BLaER1 treated with 17β-estradiol and CSF1 and Interleukin-3, amounts not matched to agents 10 nM and 100 nM (cell line): ENCODE measurements around the gene MPP4.

Experiments
- H3K27ac ChIP-seq, 11 experiments: shearing (Covaris generic); formaldehyde crosslinking; 2 replicates each; pipeline ENCODE4 v1.8.1; 2022
- H3K27me3 ChIP-seq, 11 experiments: shearing (Covaris generic); formaldehyde crosslinking; 2 replicates each; pipeline ENCODE4 v1.8.1; 2022
- H3K36me3 ChIP-seq, 11 experiments: shearing (Covaris generic); formaldehyde crosslinking; 2 replicates each; pipeline ENCODE4 v1.8.1; 2022
- H3K4me1 ChIP-seq, 10 experiments: shearing (Covaris generic); formaldehyde crosslinking; 2 replicates each; pipeline ENCODE4 v1.8.1; 2022
- H3K4me2 ChIP-seq, 11 experiments: shearing (Covaris generic); formaldehyde crosslinking; 2 replicates each; pipeline ENCODE4 v1.8.1; 2022
- H3K4me3 ChIP-seq, 10 experiments: shearing (Covaris generic); formaldehyde crosslinking; 2 replicates each; pipeline ENCODE4 v1.8.1; 2022
- H3K9ac ChIP-seq, 11 experiments: shearing (Covaris generic); formaldehyde crosslinking; 2 replicates each; pipeline ENCODE4 v1.8.1; 2022
- H3K9me3 ChIP-seq, 11 experiments: shearing (Covaris generic); formaldehyde crosslinking; replicated peaks in 1 of 11; 2 replicates each; pipeline ENCODE4 v1.8.1; 2022
- H4K20me1 ChIP-seq, 11 experiments: shearing (Covaris generic); formaldehyde crosslinking; 2 replicates each; pipeline ENCODE4 v1.8.1; 2022
- Cebpa-rat ChIP-seq, 11 experiments: shearing (Covaris generic); IDR thresholded peaks; 2 replicates each; pipeline ENCODE4 v1.8.1; 2022

Gene MPP4, protein sequence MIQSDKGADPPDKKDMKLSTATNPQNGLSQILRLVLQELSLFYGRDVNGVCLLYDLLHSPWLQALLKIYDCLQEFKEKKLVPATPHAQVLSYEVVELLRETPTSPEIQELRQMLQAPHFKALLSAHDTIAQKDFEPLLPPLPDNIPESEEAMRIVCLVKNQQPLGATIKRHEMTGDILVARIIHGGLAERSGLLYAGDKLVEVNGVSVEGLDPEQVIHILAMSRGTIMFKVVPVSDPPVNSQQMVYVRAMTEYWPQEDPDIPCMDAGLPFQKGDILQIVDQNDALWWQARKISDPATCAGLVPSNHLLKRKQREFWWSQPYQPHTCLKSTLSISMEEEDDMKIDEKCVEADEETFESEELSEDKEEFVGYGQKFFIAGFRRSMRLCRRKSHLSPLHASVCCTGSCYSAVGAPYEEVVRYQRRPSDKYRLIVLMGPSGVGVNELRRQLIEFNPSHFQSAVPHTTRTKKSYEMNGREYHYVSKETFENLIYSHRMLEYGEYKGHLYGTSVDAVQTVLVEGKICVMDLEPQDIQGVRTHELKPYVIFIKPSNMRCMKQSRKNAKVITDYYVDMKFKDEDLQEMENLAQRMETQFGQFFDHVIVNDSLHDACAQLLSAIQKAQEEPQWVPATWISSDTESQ

DNA sequence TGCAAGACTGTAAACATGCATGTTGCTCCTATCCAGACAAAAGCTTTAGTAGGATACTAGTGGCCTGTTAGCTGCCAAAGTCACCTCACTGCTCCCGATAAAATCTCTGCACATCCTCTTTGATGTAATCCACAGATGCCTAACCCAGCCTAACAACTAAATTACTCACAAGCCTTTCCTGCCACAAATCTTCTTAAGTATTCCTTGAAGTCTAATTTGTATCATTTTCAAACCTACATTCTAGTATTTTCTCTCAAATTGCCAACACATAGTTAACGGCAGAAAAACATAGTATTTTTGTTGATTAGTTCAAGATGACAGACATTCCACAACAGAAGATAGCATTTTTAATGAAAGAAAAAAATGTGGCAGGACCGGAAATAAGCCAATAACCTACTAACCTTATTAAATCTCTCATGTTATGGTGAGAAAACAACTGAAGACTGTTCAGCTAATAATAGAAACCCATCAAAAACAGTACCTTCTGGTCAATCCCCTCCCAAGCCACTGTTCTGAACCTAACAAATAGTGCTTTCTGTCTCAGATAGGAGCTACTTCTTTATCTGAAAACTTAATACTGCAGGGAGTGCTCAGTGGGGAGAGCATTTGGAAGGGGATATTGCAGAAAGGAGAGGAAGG, at the start of gene MPP4:
TSS of gene MPP4 (minus strand) at position 57 of the 639 bp plus-strand sequence. CDS start 4,690 bp downstream, outside the sequence.
- H3K36me3 ChIP-seq, result peaks cover 19 to 47% (median 33%) of the 10 kb centered on the region in 11 experiments
- no peak for TF ChIP-seq Cebpa-rat (IDR thresholded peaks at IDR 0.05)
- no peaks in the 10 kb centered on the region for H3K9me3 ChIP-seq
- H3K4me3 ChIP-seq, result no peak within 1 kb of the TSS
- H3K4me2 ChIP-seq, result no peak within 1 kb of the TSS
- no peaks in the 10 kb centered on the region for H3K27me3 ChIP-seq
- H4K20me1 ChIP-seq, result no peaks in the 10 kb centered on the region
- H3K4me1 ChIP-seq, result peaks cover 0 to 17% (median 11%) of the 10 kb centered on the region in 10 experiments; a peak in 13 of 20 replicates
- H3K9ac ChIP-seq, result no peak within 1 kb of the TSS
- no peak within 1 kb of the TSS for H3K27ac ChIP-seq

DNA sequence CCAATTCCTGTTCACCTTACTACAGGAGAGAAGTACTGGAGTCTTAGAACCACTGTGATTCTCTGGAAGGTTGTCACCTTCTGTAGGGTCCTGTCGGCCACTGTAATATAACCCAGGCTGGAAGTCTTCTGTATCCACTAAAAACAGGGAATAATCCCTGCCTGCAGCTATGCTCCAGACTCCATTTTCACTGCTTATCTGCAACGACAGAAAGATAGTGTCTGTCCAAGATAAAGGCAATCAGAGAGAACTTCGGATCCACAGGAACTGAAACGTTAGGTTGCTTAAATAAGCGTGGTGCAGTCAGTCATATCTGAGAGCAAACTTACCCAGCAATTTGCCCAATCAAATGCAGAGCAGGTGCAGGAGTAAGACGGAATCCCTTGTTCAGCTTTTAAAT, 48.1 kb upstream of the MPP4 start:
- no peak for TF ChIP-seq Cebpa-rat (IDR thresholded peaks at IDR 0.05)
- H3K4me2 ChIP-seq, result no peak overlapping the region
- peaks cover 38 to 91% (median 58%) of the 10 kb centered on the region in 11 experiments for H3K36me3 ChIP-seq
- H3K9ac ChIP-seq, result no peak overlapping the region
- no peak overlapping the region for H3K27ac ChIP-seq
- no peak overlapping the region for H3K4me3 ChIP-seq
- no peaks in the 10 kb centered on the region for H3K9me3 ChIP-seq
- no peaks in the 10 kb centered on the region; a peak in 1 of 22 replicates for H4K20me1 ChIP-seq
- no peaks in the 10 kb centered on the region for H3K4me1 ChIP-seq
- no peaks in the 10 kb centered on the region for H3K27me3 ChIP-seq

DNA sequence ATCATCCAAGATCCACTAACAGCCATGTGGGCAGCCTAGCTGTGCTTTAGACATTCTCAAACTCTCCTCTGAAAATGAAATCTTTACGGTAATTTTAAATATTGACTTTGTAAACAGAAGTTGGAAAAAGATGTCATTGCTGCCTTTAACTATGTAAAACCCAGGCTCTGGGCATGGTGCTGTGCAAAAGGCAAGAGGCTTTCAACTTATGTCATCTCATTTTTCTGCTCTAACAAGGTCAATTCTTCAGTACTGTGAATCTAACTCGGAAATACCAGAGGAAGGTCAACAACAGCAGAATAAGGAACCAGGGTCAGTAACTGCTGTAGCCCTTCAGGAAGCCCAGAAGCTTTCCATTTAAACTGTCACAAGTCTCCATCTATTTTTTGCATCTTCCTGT, 37.0 kb upstream of the MPP4 start:
- no peaks in the 10 kb centered on the region for H3K27me3 ChIP-seq
- TF ChIP-seq Cebpa-rat (IDR thresholded peaks at IDR 0.05), result no peak
- no peak overlapping the region for H3K4me2 ChIP-seq
- H3K4me3 ChIP-seq, result no peak overlapping the region
- no peaks in the 10 kb centered on the region for H4K20me1 ChIP-seq
- H3K36me3 ChIP-seq, result peaks cover 27 to 97% (median 54%) of the 10 kb centered on the region in 11 experiments
- H3K9me3 ChIP-seq, result peaks cover 11 to 22% (median 16%) of the 10 kb centered on the region in 11 experiments; a peak in 18 of 22 replicates
- H3K9ac ChIP-seq, result no peak overlapping the region
- no peaks in the 10 kb centered on the region for H3K4me1 ChIP-seq
- no peak overlapping the region for H3K27ac ChIP-seq

DNA sequence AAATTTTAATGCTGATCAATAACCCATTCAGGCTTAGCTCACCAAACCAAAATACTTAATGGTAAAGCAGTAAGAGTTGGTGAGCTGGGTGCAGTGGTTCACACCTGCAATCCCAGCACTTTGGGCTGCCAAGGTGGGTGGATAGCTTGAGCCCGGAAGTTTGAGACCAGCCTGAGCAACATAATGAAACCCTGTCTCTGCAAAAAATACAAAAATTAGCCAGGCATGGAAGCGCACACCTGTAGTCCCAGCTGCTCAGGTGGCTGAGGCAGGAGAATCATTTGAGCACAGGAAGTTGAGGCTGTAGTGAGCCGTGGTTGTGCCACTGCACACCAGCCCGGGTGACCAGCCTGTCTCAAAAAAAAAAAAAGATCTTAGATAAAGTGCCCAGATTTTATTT, 35.7 kb upstream of the MPP4 start:
- no peaks in the 10 kb centered on the region for H4K20me1 ChIP-seq
- H3K4me3 ChIP-seq, result no peak overlapping the region
- H3K27ac ChIP-seq, result no peak overlapping the region
- H3K9me3 ChIP-seq, result peaks cover 11 to 22% (median 16%) of the 10 kb centered on the region in 11 experiments; a peak in 18 of 22 replicates
- H3K9ac ChIP-seq, result no peak overlapping the region
- H3K4me2 ChIP-seq, result no peak overlapping the region
- H3K4me1 ChIP-seq, result no peaks in the 10 kb centered on the region
- no peaks in the 10 kb centered on the region for H3K27me3 ChIP-seq
- TF ChIP-seq Cebpa-rat (IDR thresholded peaks at IDR 0.05), result no peak
- peaks cover 28 to 100% (median 57%) of the 10 kb centered on the region in 11 experiments for H3K36me3 ChIP-seq

DNA sequence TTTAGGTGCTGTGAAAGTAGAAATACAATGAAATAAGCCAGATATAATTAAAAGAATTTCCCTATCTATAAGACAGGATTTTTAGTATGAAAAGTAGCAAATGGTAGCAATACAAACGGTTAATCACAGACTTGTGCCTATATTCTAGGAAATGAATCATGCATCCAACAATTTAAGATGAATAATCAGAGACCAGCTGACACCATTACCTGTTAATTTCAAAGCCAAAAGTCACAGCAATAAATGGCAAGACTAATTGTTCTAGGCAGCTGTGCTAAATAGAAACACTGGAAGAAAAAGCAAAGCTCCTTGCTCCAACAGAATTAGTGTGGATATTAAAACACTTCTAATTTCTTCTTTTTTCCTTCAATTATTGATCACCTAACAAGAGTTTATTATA, 35.1 kb upstream of the MPP4 start:
- Histone ChIP-seq H3K36me3 (peaks cover 28 to 100% (median 60%) of the 10 kb centered on the region in 11 experiments), H3K4me1 (no peaks in the 10 kb centered on the region), H3K9ac (no peak overlapping the region), H3K9me3 (peaks cover 11 to 22% (median 16%) of the 10 kb centered on the region in 11 experiments; a peak in 18 of 22 replicates), H4K20me1 (no peaks in the 10 kb centered on the region), H3K27ac (no peak overlapping the region), H3K27me3 (no peaks in the 10 kb centered on the region), H3K4me3 (no peak overlapping the region), H3K4me2 (no peak overlapping the region)
- TF ChIP-seq Cebpa-rat (IDR thresholded peaks at IDR 0.05), result no peak

DNA sequence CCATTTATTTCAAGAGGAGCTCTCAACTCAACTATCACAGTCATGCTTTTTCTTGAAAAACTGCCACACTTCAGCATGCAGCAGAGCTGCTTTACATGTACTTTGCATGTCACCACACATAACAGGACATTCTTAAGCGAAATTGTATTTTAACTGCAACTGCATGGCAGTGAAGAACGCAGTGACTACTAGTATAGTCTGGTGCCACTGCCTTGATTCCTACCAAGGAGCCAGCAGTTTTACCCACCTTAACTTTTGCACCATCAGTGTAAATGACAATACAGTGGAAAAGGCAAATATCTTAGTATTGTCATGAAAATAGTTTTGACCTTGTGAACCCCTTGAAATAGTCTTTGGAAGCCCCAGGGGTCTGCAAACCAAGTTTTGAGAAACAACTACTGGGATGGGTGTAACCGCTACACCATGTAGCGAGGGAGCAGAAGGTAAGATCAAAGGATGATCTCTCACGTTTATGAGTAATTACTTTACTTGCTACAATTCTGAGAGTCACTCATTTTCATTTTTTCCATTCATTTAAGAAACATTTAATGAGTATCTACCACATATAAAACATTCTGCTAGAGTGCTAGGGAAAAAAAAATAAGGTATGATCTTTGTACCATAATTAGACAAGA, 32.3 kb upstream of the MPP4 start:
- Histone ChIP-seq H3K27me3 (no peaks in the 10 kb centered on the region), H3K4me3 (no peak overlapping the region), H3K27ac (no peak overlapping the region), H3K9me3 (0 out of 22 replicates have a peak, but pooled peaks cover 0 to under 1% (median 0%) of the 10 kb centered on the region in 11 experiments), H3K36me3 (peaks cover 25 to 100% (median 58%) of the 10 kb centered on the region in 11 experiments; a peak in 21 of 22 replicates), H4K20me1 (no peaks in the 10 kb centered on the region), H3K9ac (no peak overlapping the region), H3K4me1 (no peaks in the 10 kb centered on the region), H3K4me2 (no peak overlapping the region)
- no peak for TF ChIP-seq Cebpa-rat (IDR thresholded peaks at IDR 0.05)

DNA sequence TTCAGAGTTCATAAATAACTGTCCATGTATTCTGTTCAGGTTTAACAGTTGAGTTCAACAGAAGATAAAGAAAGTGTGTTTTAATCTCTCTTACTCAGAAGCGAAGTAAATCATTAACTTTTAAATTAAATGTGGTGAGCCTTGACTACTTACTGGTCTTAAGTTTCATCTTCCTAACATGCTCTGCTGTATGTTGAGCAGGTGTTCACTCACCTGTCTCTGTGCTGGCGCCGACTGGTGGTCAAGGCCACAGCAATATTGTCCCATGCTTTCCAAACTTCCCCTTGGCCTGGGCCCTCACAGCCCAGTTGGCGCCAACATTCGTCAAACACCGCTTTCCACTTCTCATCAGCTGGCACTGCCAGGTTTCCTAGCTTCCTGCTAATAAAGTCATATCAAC, 17.0 kb upstream of the MPP4 start:
- no peak overlapping the region for H3K9ac ChIP-seq
- H3K27me3 ChIP-seq, result no peaks in the 10 kb centered on the region
- H3K4me2 ChIP-seq, result no peak overlapping the region
- no peaks in the 10 kb centered on the region for H3K4me1 ChIP-seq
- peaks cover 46 to 97% (median 73%) of the 10 kb centered on the region in 11 experiments for H3K36me3 ChIP-seq
- H3K27ac ChIP-seq, result no peak overlapping the region
- H3K4me3 ChIP-seq, result no peak overlapping the region
- H4K20me1 ChIP-seq, result no peaks in the 10 kb centered on the region
- peaks cover 5 to 14% (median 9%) of the 10 kb centered on the region in 11 experiments; a peak in 16 of 22 replicates for H3K9me3 ChIP-seq
- TF ChIP-seq Cebpa-rat (IDR thresholded peaks at IDR 0.05), result no peak

DNA sequence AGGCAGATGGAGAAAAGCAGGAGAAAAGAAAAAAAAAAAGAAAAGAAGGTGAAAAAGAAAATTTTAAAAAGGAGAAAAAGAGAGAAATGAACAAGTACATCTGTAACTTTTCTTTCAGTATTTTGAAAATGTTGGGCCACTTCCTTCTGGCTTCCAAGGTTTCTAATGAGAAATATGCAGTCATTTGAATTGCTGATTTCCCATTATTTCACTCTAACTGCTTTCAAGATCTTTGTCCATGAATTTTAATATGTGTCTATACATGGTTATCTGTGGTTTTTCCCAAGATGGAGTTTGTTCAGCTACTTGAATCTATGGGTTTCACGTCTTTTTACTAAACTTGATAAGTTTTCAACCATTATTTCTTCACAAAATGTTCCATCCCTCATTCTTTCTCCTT, 14.3 kb upstream of the MPP4 start:
- no peak for TF ChIP-seq Cebpa-rat (IDR thresholded peaks at IDR 0.05)
- H3K27ac ChIP-seq, result no peak overlapping the region
- H4K20me1 ChIP-seq, result no peaks in the 10 kb centered on the region
- no peak overlapping the region for H3K4me2 ChIP-seq
- no peak overlapping the region for H3K4me3 ChIP-seq
- peaks cover 44 to 98% (median 74%) of the 10 kb centered on the region in 11 experiments for H3K36me3 ChIP-seq
- no peaks in the 10 kb centered on the region for H3K27me3 ChIP-seq
- H3K9ac ChIP-seq, result no peak overlapping the region
- H3K4me1 ChIP-seq, result no peaks in the 10 kb centered on the region; a peak in 1 of 20 replicates
- H3K9me3 ChIP-seq, result no peaks in the 10 kb centered on the region

DNA sequence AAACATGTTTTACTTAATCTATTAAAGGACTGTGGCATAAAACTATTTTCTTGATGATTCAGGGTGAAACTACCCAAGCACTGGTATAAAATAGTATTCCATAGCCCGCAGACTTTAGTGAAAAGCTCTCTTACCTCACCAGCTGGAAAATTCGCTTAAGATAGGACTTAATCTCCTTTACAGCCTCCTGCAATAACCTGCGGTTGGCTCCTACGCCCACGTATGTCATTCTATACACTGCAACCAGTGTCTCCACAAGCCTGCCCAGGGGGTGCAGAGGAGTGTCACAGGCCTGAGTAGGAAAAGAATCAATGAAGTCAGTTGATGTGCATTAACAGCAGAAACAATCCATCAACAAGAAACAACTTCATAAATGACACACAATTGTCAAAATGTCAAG, 11.3 kb upstream of the MPP4 start:
- H3K27me3 ChIP-seq, result no peaks in the 10 kb centered on the region
- no peak overlapping the region for H3K4me3 ChIP-seq
- H3K9ac ChIP-seq, result no peak overlapping the region
- H3K27ac ChIP-seq, result no peak overlapping the region
- TF ChIP-seq Cebpa-rat (IDR thresholded peaks at IDR 0.05), result no peak
- H4K20me1 ChIP-seq, result no peaks in the 10 kb centered on the region
- H3K36me3 ChIP-seq, result peaks cover 37 to 96% (median 69%) of the 10 kb centered on the region in 11 experiments
- no peak overlapping the region for H3K4me2 ChIP-seq
- peaks cover 0 to 5% (median 0%) of the 10 kb centered on the region in 10 experiments; a peak in 1 of 20 replicates for H3K4me1 ChIP-seq
- no peaks in the 10 kb centered on the region for H3K9me3 ChIP-seq
